Measurements from ENCODE around the gene TNK2.
A peak's percentile ranks its signal among the peaks of the same experiment; 100 is the strongest.
"Not testable (repeated sequence)": the region's sequence is repeated elsewhere in the genome, so short reads cannot be mapped to it uniquely, and the experiment has no call there.

The TNK2 gene

DNA sequence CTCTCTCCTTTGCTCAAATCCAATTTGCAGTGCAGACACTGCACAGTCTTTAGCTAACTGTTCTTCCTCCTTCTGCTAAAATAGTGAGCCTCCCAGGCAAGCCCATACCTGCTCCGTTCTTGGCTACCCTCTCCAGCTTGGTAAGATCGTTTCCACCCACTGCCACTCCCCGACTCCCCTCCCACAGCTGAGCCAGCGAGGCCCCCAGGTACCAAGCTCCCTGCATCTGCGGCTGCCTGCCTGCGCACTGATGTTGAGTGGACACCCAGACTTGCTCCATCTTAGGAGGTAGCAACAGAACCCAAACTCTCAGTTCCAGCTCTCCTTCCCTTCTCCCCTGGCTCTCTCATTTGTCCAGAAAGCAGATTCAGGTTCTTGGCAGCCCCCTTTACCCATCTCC is 7.9 kb upstream of the TNK2 start:
- DNase-seq: no peak

- no peak for DNase-seq
Observed at GRCh38 chr3:195914648-195915473, 6.5 kb upstream of the TNK2 start.

DNA sequence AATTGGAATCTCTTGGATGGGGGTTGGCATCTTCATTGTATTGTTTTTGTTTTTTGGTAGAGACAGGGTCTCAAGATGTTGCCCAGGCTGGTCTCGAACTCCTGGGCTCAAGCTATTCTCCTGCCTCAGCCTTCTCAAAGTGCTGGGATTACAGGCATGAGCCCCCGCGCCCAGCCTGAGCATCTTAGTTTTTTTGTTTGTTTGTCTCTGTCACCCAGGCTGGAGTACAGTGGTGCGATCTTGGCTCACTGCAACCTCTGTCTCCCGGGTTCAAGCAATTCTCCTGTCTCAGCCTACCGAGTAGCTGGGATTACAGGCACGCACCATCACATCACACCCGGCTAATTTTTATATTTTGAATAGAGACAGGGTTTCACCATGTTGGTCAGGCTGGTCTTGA is 5.8 kb upstream of the TNK2 start:
- DNase-seq: not testable (repeated sequence)

GRCh38 chr3:195913382-195913781 is 5.0 kb upstream of the TNK2 start:
- DNase-seq: no peak

DNA sequence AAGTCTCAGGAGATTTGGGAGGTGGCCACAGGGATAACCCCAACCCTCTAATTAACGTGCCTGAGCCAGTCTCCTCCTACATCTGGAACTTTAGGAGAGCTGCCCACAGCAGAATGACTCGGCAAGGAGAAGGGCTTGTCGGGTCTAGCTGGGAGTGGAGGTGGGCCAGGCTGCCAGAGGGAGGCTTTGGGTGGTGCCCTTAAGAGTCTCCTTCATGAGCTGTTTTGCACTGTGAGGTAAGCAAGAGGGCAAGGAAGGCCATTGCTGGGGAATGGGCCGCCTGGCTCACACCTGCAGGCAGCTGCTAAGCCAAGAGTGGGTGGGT is 3.6 kb upstream of the TNK2 start:
- no peak for DNase-seq

GRCh38 chr3:195911041-195911945 is 2.9 kb upstream of the TNK2 start:
- no peak for DNase-seq

DNA sequence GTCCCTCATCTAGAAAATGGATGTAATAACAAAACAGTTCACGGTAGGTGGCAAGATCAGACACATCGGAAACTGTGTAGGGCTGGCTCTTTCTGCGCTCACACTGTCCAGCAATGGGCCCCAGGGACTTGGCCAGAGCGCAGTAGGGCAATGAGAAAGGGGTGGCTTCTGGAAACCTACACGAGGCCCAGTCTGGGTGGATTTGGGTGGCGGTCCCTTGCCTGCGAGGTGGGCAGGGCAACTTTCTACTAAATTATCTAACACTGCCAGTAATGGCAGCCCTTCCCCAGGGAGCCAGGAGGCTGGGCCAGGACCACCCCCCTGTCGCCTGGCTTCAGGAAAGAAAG is 2.1 kb upstream of the TNK2 start:
- DNase-seq: no peak

GRCh38 chr3:195909644-195910498 is 1.5 kb upstream of the TNK2 start:
- DNase-seq: peak; percentile 32

DNA sequence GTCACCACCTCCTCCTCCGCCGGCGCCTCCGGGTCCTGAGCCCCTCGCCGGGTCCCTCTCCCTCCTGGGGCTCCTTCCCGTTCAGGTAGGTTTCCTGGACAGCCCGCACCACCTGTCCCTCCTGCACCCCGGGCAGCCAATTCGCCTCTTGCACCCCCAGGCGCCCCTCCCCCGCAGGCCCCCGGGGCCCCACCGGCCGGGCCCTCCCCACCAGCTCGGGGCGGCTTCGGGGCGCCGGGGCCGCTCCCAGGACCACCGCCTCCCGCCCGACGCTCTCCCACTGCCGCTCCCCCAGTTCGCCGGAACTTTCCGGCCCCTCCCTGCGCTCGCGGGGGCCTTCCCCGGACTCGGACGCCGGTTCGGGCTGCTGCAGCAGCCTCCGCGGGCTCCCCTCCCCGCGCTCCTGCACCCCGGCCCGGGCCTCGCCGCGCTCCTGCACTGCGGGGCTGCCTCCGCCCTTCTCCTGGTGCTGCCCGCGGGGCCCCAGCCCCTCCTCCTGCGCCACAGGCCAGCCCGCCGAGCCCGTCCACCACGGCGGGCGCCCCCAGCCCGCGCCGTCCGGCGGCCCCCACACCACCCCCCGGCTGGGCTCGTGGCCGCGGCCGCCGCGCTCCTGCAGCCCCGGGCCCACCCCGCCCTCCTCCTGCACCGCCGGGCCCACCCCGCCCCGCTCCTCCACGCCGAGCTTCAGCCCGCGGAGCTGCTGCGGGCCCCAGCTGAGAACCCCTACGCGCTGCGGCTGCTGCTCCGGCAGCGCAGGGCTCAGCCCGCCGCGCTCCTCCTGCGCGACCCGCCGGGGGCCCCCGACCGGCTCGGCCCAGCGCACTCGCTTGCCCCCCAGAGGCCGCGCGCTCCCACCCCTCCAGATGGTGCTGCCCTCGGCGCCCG is 587 bp upstream of the TNK2 start:
- DNase-seq: no peak

DNA sequence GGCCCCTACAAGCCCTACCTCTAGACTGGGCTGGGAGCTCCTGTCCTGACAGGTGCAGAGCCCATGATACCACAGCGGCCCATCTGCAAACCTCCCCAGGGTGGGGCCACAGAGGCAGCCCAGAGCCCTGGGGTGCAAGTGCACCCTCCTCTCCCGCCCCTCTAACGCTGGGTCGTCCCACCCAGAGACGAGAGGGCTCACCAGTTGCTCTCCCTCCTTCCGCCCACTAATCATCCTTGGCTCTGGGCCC is 742 bp downstream of the TNK2 start:
- no peak for DNase-seq

DNA sequence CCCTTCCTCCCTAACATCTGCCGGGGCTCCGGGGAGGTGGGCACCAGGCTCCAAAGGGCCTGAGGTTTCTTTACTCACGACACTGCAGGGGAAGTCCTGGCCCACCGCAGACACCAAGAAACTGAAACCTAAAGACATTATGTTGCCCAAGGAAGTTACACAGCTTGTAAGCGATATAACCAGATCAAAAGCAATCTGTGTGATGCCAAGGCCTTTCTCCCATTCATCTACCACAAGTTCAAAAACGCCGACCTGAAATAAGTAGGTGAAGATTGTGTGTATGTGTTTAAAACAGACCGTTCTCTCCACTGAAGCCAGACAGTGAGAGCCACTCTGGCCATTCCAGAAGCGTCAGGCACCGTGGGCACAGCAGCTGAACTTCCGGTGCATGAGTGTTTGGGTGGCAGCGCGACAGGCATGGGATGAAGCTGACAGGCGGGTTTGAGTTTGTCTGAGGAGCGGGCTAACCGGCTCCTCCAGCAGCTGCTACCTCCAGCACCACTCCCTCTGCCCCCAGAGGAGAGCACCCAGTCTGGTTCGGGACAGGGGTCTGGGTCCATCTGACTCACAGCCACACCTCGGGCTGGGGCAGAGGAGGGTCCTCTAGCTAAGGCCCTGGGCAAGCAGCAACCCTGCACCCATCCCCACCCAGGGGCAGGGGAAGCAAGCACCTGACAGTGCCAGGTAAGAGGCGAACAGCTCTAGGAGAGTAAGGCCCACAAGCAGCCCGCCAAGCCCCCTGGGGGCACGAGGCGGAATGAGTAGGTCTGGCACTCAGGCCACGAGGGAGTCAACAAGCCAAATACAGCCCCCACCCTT is 1.3 kb downstream of the TNK2 start:
- no peak for DNase-seq

GRCh38 chr3:195905970-195906864 is 2.1 kb downstream of the TNK2 start:
- DNase-seq: no peak

GRCh38 chr3:195904368-195904767 is 4.0 kb downstream of the TNK2 start:
- no peak for DNase-seq

DNA sequence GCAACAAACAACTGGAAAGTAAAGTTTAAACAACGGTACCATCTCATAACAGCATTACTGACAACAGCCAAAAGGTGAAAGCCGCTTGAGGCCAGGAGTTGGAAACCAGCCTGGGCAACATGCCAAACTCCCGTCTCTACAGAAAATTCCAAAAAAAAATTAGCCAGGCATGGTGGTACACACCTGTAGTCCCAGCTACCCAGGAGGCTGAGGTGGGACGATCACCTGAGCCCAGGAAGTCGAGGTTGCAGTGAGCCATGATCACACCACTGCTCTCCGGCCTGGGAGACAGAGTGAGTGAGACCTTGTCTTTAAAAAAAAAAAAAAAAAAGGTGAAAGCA is 4.4 kb downstream of the TNK2 start:
- DNase-seq: no peak

- not testable (repeated sequence) for DNase-seq
Observed at GRCh38 chr3:195902634-195903033, 5.7 kb downstream of the TNK2 start.

GRCh38 chr3:195901836-195902585 is 6.3 kb downstream of the TNK2 start:
- DNase-seq: not testable (repeated sequence)

GRCh38 chr3:195900436-195901355 is 7.7 kb downstream of the TNK2 start:
- no peak for DNase-seq

DNA sequence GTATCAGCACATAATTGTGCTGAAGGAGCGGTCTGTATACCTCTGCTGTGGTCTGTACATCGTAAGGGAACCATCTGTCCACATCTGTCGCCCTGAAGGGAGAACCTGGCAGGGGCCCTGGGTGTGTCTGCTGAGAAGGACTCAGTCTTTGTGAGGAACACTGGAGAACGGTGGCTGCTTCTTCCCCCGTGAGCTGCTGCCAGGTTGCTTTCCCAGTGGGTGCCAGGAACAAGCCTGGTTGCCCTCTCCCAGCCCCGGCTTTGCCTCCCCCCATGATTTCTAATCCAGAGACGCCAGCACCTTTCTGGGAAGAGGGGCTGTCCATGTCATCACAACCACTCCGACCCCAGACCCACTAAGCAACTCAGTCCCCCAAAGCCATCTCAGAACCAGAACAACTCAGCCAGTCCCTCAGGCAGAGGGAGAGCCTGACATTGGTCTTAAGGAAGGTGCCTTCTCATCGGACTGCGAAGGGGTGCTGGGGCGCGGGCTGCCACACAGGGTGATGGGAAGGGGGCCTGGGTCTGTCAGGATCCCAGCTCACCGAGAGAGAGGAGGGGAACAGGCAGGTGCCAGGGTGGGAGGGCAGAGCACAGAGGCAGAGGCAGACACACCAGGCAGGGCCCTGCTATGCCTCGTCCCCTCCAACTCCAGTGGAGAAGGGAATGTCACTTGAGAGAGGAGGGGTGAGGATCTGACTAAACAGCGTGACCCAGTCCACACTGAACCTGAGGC is 8.5 kb downstream of the TNK2 start:
- no peak for DNase-seq

Measured in T1000 (cell line).